Caki2 (cell line): ENCODE measurements around the gene WNT6. TPM values are rescaled to one million over a fixed set of nuclear protein-coding genes. Genes with fewer than 3 reads are reported as not detected.
A peak's percentile ranks its signal among the peaks of the same experiment; 100 is the strongest.

Source experiments
- DNase-seq: peaks from one replicate; pipeline ENCODE4 v3.0.0-alpha.2; 2015; ENCODE audit warnings: low read depth
- in situ Hi-C: cut with HindIII; loops from 2 replicates; pipeline ENCODE4 v1.10.0; 2016; ENCODE audit warnings: low sequenced_read_pairs, low pct_unique_long_range_greater_than_20kb, mixed read lengths
- total RNA-seq: library from RNA; depleted of rRNA; stranded (reverse); fragments of >200 nt; shearing (Covaris generic); gene quantifications from 2 replicates; pipeline ENCODE4 v1.2.3, GENCODE V29; 2014; ENCODE audit warnings: low replicate concordance; rRNA removed

WNT6 gene
- total RNA-seq, 1 experiment from 2014 or later: 4.4 TPM

DNA sequence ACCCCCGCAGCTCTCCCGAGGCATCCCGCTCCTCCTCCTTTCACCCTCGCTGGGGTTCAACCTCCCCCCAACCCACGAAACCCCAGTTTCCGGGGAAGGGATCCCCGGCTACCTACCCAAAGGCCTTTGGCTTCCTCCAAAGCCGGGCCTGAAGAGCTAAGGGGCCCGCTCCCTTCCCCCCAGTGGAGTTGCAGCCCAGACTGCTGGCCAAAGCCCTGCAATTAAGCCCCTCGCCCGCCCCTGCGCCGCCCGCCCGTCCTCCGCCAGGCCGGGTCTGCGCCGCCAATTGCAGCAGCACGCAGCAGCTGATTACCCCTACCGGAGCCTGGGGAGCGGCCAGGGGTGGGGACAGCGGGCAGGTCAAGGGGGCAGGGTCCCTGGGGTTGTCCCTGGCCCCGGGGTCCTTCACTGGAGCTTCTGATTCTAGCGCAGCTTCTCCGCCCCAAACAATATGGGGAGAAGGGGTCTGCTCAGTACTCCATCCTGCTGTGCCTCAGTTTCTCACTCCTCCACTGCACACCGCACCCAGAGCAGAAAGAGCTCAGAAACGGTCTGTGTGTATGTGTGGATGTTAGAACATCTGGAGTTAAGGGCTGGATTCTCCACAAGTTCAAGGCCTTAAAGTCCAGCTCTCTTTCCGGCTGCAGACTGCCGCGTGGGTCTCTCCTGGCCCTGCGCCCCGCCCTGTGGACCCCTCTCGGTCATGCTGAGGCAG lies 37.9 kb downstream of the WNT6 start:
- in situ Hi-C loops: no loop called here
- peak; percentile 17 for DNase-seq

DNA sequence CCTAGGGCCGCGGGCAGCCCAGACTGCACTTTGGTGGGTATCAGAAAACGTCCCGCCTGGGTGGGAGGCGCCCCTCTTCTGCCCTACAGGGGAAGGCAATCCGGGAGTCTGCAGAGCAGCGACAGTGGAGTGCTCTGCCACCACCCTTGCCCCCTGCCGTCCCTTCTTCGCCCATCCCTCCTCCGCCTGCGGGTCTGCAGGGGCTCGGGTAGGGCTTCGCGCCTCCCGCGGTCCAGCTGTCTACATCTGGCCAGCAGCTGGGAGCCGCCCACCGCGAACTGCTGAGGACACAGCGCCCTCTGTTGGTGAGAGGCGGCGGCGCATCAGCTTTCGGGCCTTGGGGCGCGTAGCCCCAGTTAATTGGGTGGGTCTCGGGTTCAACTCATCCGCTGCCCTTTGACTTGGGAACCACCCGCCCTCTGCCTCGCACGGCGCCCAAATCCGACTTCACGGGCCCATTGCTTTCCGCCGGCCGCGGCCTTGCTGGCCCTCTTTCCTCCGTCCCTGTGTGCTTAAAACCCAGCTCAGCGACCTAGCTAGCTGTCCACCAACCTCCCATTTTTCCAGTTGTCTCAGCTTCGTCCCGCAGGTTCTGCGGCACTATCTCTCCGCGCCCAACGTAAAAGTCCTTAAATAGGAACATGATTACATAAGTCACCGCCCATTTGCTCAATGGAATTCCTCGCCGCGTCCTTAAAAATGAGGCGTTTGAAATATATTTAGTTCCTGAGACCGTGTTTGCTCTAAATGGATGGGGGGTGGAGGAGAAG lies 38.7 kb downstream of the WNT6 start:
- in situ Hi-C loops: no loop called here
- peak; percentile 57 for DNase-seq

DNA sequence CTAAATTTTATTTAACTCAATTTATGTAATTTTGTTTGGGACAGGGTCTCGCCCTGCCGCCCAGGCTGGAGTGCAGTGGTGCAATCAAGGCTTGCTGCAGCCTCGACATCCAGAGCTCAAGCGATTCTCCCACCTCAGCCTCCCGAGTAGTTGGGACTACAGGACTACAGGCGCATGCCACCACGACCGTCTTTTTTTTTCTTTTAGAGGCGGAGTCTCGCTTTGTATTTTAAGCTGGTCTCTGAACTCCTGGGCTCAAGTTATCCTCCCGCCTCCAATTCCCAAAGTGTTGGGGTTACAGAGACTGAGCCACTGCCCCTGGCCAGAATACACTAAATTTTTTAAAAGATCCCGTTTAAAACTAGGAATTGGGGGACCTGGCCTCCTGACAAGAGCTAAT lies 39.5 kb downstream of the WNT6 start:
- in situ Hi-C loops: no loop called here
- no peak for DNase-seq

DNA sequence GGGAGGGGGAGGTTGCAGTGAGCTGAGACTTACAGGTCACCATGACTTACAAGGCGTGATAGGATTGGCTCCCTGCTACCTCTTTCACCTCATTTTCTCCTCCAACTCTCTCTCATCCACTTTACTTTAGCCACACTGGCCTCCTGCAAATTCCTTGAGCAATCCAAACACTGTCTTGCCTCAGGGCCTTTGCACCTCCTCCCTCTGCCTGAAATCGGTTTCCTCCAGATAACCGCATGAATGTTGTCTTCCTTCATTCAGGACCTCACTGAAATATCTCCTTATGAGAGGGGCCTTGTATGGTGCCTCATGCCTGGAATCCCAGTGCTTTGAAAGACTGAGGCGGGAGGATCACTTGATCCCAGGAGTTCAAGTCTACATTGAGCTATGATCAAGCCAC lies 42.8 kb downstream of the WNT6 start:
- in situ Hi-C loops: no loop called here
- DNase-seq: no peak

DNA sequence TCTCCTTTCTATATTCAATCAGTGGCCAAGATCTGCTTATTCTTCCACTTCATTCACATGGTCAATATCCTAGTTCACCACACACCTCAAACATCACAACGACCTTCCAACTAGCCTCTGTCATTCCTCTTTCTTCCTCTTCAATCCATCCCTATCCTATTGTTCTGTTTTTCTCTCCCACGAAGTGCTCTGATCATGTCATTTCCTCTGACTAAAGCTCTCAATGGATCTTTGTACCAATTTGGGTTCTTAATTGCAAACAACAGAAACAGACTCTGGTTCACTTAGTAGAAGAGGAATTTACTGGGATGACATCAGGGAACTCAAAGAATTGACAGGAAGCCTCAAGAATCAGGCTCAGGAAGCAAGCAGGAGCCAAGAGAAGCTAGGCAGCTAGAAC lies 44.6 kb downstream of the WNT6 start:
- in situ Hi-C loops: no loop called here
- DNase-seq: no peak

DNA sequence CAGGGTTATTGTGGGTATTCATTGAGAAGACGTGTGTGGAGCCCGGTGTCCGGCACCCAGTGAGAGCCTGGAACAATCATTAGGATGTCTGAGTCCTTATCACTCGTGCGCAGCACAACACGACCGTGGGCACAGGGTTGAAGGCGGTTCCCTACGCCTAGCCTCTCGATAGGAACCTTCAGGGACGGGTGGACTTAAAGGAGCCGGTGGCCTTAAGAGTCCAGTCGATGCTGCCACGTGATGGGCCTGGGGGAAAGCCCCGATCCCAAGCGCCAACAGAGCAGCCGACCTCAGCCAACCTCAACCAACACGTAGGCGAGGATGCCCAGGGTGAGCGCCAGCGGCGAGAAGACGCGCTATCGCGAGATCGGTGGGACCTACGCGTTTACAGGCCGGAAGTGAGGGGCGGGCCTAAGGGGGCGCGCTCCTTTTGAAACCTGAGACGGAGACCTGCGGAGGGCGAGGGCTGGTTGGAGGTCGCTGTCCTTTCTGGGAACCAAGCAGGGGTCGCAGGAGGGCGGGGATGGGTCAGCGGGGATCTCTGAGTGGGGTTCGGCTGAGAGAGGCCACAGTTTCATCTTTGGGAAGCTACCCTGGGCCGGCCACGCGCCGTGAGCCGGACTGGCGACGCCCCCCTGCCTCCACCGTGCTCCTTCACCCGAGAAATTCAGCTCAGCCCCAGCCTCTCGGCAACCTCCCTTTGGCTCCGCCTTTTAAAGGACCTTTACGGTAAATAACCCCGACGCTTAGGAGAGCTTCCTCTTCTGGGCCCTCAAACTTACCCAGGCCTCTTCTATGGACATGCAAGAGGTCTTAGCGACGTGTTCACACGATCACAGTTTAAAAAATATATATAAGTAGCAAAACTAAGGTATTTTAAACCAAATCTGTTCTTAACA lies 49.4 kb downstream of the WNT6 start:
- in situ Hi-C loops: no loop called here
- peak; percentile 96 for DNase-seq

DNA sequence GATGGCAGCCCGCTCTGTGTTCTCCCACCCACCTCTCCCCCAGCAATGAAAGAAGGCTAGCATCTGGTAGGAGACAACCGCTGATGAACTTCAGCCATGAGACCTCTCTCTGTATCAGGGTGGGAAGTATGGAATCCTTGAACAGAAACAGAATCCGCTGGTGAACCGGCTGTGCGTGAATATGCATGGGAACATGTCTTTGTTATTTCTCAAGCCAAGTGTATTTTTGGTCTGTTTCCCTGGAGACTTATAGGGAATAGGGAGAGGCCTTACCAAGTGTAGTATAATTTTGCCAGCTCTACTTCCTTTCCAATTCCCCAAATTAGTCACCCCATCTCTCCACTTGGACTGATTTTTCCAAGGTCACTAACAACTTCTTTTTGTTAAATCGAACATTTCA lies 51.1 kb downstream of the WNT6 start:
- in situ Hi-C loops: no loop called here
- DNase-seq: no peak

DNA sequence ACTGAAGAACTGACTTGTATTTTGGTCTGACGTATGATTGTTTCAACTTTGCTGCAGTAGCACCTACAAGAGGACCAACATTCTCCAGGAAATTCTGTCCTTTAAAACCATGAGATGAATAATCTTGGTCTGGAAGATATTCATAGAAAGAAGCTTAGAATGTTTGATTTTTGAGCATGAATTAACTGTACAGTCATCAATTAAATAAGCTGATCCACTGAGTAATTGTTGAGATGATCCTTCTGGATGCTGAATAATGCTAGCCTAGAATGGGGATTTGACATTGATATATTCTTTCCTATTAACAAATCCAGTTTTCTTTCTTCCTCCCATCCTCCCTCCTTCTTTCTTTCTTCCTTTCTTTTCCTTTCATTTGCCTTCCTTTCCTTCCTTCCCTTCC lies 60.9 kb downstream of the WNT6 start:
- no peak for DNase-seq
- in situ Hi-C loops: no loop called here

Other genes starting within 250 kb of the WNT6 start
- 1.4 and 5.4 TPM in 2 replicates for gene ZNF142, start 200.2 kb upstream of the WNT6 start, total RNA-seq
- gene BCS1L, start 200.1 kb upstream of the WNT6 start, total RNA-seq: 7.1 and 17.4 TPM in 2 replicates
- 22.7 and 28.5 TPM in 2 replicates for gene RNF25, start 187.8 kb upstream of the WNT6 start, total RNA-seq
- gene STK36, start 187.7 kb upstream of the WNT6 start, total RNA-seq: 7.3 and 9.4 TPM in 2 replicates
- gene TTLL4, start 149.0 kb upstream of the WNT6 start, total RNA-seq: 1.9 and 8.0 TPM in 2 replicates
- not detected in 2 replicates for gene CYP27A1, start 77.7 kb upstream of the WNT6 start, total RNA-seq
- not detected in 2 replicates for gene PRKAG3, start 28.0 kb upstream of the WNT6 start, total RNA-seq
- gene WNT10A, start 21.0 kb downstream of the WNT6 start, total RNA-seq: 4.5 and 6.5 TPM in 2 replicates
- gene CDK5R2, start 99.9 kb downstream of the WNT6 start, total RNA-seq: 0.78 TPM in 1 of 2 replicates, not detected in the other
- not detected in 2 replicates for gene FEV, start 125.4 kb downstream of the WNT6 start, total RNA-seq
- not detected in 2 replicates for gene CRYBA2, start 133.6 kb downstream of the WNT6 start, total RNA-seq
- not detected in 2 replicates for gene CFAP65, start 181.7 kb downstream of the WNT6 start, total RNA-seq
- not detected in 2 replicates for gene IHH, start 201.1 kb downstream of the WNT6 start, total RNA-seq